Activated T-cell treated with anti-CD3 and anti-CD28 coated beads, Interleukin-2, amount 50 U/mL, for 4 hours (primary cell): ENCODE measurements around the gene GPX7. TPM values are rescaled to one million over a fixed set of nuclear protein-coding genes. Genes with fewer than 3 reads are reported as not detected.

Experiments
- ATAC-seq, 2 donors: fragments of 200-7000 bp; cut with Tn5 transposase; one replicate each; pipeline ENCODE4 v1.10.0; 2021
- DNase-seq: peaks from one replicate; pipeline ENCODE4 v3.0.0-alpha.2; 2020
- H3K27me3 Mint-ChIP-seq: one replicate; pipeline ENCODE4 v1.8.0; 2021; ENCODE audit warnings: low read depth, mixed read lengths
- H3K36me3 Mint-ChIP-seq: one replicate; pipeline ENCODE4 v1.8.0; 2022; ENCODE audit warnings: mixed read lengths; ENCODE audit not compliant: insufficient read depth
- H3K4me1 Mint-ChIP-seq: one replicate; pipeline ENCODE4 v1.8.0; 2021; ENCODE audit warnings: low read depth, mixed read lengths
- H3K4me3 Mint-ChIP-seq: one replicate; pipeline ENCODE4 v1.8.0; 2021; ENCODE audit warnings: mild to moderate bottlenecking, moderate library complexity, mixed read lengths
- H3K9me3 Mint-ChIP-seq: one replicate; pipeline ENCODE4 v1.8.0; 2021; ENCODE audit warnings: mixed read lengths
- total RNA-seq, 3 donors: library from RNA; stranded (reverse); gene quantifications; one replicate each; pipeline ENCODE4 v1.2.1, GENCODE V29; 2021

The GPX7 gene
- total RNA-seq = 10 to 100 TPM; 18.6 to 20.0 (median 19.1) TPM

- Mint-ChIP-seq H3K9me3 (no peaks in the 10 kb centered on the region), H3K27me3 (no peaks in the 10 kb centered on the region), H3K36me3 (peaks cover 14% of the 10 kb centered on the region), H3K4me3 (peak within 1 kb of the TSS; percentile 87), H3K4me1 (peaks cover 44% of the 10 kb centered on the region)
- peak; percentile 43 for DNase-seq
- peak; percentile 81 to 82 for ATAC-seq
Measured at GRCh38 chr1:52601991-52602855, at the start of gene GPX7. Gene GPX7 (plus strand): TSS chr1:52602371. CDS start chr1:52602410, 39 bp downstream.

GRCh38 chr1:52552505-52553361 is 49.4 kb upstream of the GPX7 start, which contains the start of gene TUT4:
Gene TUT4 (minus strand): TSS chr1:52553092. CDS start chr1:52526280, 26,812 bp downstream.
- Mint-ChIP-seq H3K36me3 (no peaks in the 10 kb centered on the region), H3K27me3 (no peaks in the 10 kb centered on the region), H3K4me1 (peaks cover 31% of the 10 kb centered on the region), H3K9me3 (no peaks in the 10 kb centered on the region), H3K4me3 (peak within 1 kb of the TSS; percentile 66)
- DNase-seq (peak; percentile 63), ATAC-seq (peak; percentile 64 to 65)

- H3K9me3 Mint-ChIP-seq = no peaks in the 10 kb centered on the region
Measured at GRCh38 chr1:52553362-52554266, 48.6 kb upstream of the GPX7 start.

GRCh38 chr1:52554267-52554640 is 47.9 kb upstream of the GPX7 start:
- ATAC-seq = no peak
- Mint-ChIP-seq H3K9me3 (no peaks in the 10 kb centered on the region), H3K36me3 (no peaks in the 10 kb centered on the region)

More at GRCh38 chr1:52553362-52554266, 48.6 kb upstream of the GPX7 start:
- DNase-seq = peak; percentile 88
- H3K4me1 Mint-ChIP-seq = peaks cover 30% of the 10 kb centered on the region
- no peaks in the 10 kb centered on the region for H3K36me3 Mint-ChIP-seq
- peak overlapping the region; percentile 66 for H3K4me3 Mint-ChIP-seq
- no peaks in the 10 kb centered on the region for H3K27me3 Mint-ChIP-seq
- peak; percentile 85 for ATAC-seq

GRCh38 chr1:52554756-52555155 is 47.4 kb upstream of the GPX7 start:
- peaks cover 19% of the 10 kb centered on the region for H3K4me1 Mint-ChIP-seq
- H3K4me3 Mint-ChIP-seq = peak overlapping the region; percentile 66

More at GRCh38 chr1:52554267-52554640, 47.9 kb upstream of the GPX7 start:
- no peaks in the 10 kb centered on the region for H3K27me3 Mint-ChIP-seq
- no peak for DNase-seq
- peaks cover 24% of the 10 kb centered on the region for H3K4me1 Mint-ChIP-seq
- H3K4me3 Mint-ChIP-seq = peak overlapping the region; percentile 66

GRCh38 chr1:52556641-52557360 is 45.4 kb upstream of the GPX7 start:
- peaks cover 8% of the 10 kb centered on the region for H3K4me1 Mint-ChIP-seq
- no peak for ATAC-seq

More at GRCh38 chr1:52554756-52555155, 47.4 kb upstream of the GPX7 start:
- DNase-seq (no peak), ATAC-seq (no peak)
- H3K36me3 Mint-ChIP-seq = no peaks in the 10 kb centered on the region
- H3K27me3 Mint-ChIP-seq = no peaks in the 10 kb centered on the region
- H3K9me3 Mint-ChIP-seq = no peaks in the 10 kb centered on the region

GRCh38 chr1:52558941-52559340 is 43.2 kb upstream of the GPX7 start:
- Mint-ChIP-seq H3K36me3 (no peaks in the 10 kb centered on the region), H3K4me1 (peaks cover 7% of the 10 kb centered on the region), H3K27me3 (no peaks in the 10 kb centered on the region), H3K9me3 (no peaks in the 10 kb centered on the region), H3K4me3 (no peak overlapping the region)
- DNase-seq (no peak), ATAC-seq (no peak)

More at GRCh38 chr1:52556641-52557360, 45.4 kb upstream of the GPX7 start:
- no peak for DNase-seq
- Mint-ChIP-seq H3K27me3 (no peaks in the 10 kb centered on the region), H3K4me3 (no peak overlapping the region), H3K36me3 (no peaks in the 10 kb centered on the region), H3K9me3 (no peaks in the 10 kb centered on the region)

- ATAC-seq = no peak
- no peaks in the 10 kb centered on the region for H3K4me1 Mint-ChIP-seq
- no peak overlapping the region for H3K4me3 Mint-ChIP-seq
- H3K27me3 Mint-ChIP-seq = no peaks in the 10 kb centered on the region
- no peaks in the 10 kb centered on the region for H3K9me3 Mint-ChIP-seq
- H3K36me3 Mint-ChIP-seq = no peaks in the 10 kb centered on the region
- no peak for DNase-seq
Measured at GRCh38 chr1:52559875-52560274, 42.3 kb upstream of the GPX7 start.

GRCh38 chr1:52562766-52563165 is 39.4 kb upstream of the GPX7 start:
- Mint-ChIP-seq H3K4me1 (no peaks in the 10 kb centered on the region), H3K36me3 (no peaks in the 10 kb centered on the region), H3K27me3 (no peaks in the 10 kb centered on the region), H3K4me3 (no peak overlapping the region), H3K9me3 (no peaks in the 10 kb centered on the region)
- no peak for ATAC-seq
- no peak for DNase-seq

- DNase-seq = no peak
- no peak for ATAC-seq
- Mint-ChIP-seq H3K27me3 (no peaks in the 10 kb centered on the region), H3K9me3 (no peaks in the 10 kb centered on the region), H3K36me3 (no peaks in the 10 kb centered on the region), H3K4me1 (peaks cover 6% of the 10 kb centered on the region), H3K4me3 (no peak overlapping the region)
Measured at GRCh38 chr1:52567943-52568342, 34.2 kb upstream of the GPX7 start.

GRCh38 chr1:52569449-52570210 is 32.5 kb upstream of the GPX7 start:
- no peaks in the 10 kb centered on the region for H3K36me3 Mint-ChIP-seq
- DNase-seq (no peak), ATAC-seq (no peak)
- H3K4me1 Mint-ChIP-seq = peaks cover 6% of the 10 kb centered on the region
- H3K4me3 Mint-ChIP-seq = no peak overlapping the region
- no peaks in the 10 kb centered on the region for H3K9me3 Mint-ChIP-seq
- H3K27me3 Mint-ChIP-seq = no peaks in the 10 kb centered on the region

GRCh38 chr1:52571783-52572182 is 30.4 kb upstream of the GPX7 start:
- ATAC-seq (no peak), DNase-seq (no peak)
- Mint-ChIP-seq H3K27me3 (no peaks in the 10 kb centered on the region), H3K36me3 (no peaks in the 10 kb centered on the region), H3K9me3 (no peaks in the 10 kb centered on the region), H3K4me1 (peaks cover 6% of the 10 kb centered on the region), H3K4me3 (no peak overlapping the region)
